ENCODE measurements around the gene MFSD6.
"Not testable (repeated sequence)": the region's sequence is repeated elsewhere in the genome, so short reads cannot be mapped to it uniquely, and the experiment has no call there.

MFSD6 gene

DNA sequence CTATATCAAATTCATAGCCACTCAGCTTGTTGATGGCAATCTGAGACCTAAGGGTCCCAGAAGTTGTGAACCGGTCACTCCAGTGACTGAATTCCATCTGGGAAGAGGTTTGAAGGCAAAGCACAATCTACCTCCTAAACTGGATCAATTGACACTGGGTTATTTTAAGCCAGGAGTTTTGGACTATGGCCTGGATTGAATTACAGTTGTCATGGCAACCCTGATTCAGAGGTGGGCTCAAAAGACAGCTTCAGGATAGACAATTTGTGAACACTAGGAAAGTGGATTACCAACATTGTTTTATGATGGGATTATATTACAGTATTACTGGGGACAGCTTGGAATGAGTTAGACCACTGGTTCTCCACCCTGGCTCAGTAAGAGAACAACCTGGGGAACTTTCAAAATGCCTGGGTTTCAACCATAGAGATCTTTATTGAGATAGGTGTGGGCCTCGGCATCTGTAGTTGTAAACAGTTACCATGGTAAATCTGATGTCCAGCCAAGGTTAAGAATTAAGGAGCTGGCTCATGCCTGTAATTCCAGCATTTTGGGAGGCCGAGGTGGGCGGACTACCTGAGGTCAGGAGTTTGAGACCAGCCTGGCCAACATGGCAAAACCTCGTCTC, 58.8 kb downstream of the MFSD6 start:
- DNase-seq (ENCODE audit: low read depth) = no peak

- DNase-seq (ENCODE audit: low read depth) = no peak
Measured at GRCh38 chr2:190467575-190468083, 59.5 kb downstream of the MFSD6 start.

- not testable (repeated sequence) for DNase-seq (ENCODE audit: low read depth)
Measured at GRCh38 chr2:190468354-190468753, 60.2 kb downstream of the MFSD6 start.

- DNase-seq (ENCODE audit: low read depth) = no peak
Measured at GRCh38 chr2:190468814-190469569, 60.8 kb downstream of the MFSD6 start.

DNA sequence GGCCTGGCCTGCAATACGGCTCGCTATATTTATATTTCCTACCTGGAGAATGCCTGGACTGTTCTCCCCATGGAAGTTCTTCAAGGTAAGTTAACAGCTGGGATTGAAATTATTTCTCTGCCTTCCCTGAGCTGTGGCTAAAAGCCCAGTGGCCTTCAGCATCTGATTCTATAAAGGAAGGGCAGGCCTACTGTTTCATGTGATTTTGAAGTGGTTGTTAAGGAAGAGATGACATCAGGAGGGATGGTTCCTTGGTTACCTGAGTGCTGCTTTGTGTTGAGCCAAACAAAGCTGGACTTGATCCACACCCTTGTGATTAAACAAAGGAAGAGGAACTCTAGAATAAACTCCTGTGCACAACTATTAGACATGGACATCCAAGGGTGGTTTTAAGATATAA, 61.6 kb downstream of the MFSD6 start:
- DNase-seq (ENCODE audit: low read depth) = no peak

DNA sequence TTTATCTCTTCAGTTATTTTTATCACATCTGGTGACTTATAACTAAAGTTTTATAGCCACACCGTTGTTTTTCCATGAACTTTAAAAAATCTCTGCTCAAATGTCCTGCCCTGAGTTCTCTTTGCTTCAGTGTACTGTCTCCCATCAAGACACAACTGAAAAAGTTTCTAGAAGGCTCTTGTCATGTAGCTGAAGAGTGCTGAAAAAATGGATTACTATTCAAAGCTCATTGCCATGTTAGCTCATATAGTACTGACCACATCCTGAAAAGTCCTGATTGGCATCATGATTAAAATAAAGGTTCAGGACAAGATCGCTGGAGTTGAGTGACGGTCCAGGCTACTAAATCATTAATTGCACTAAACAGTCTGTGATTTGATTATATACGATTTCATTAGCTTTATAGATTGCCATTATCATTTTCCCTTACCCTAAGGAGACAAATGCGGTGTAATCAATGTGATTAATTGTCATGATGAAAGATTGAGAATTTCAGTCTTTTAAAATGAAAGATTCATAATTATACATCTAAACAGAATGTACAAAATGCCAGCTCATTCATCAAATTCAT, 62.2 kb downstream of the MFSD6 start:
- no peak for DNase-seq (ENCODE audit: low read depth)

DNA sequence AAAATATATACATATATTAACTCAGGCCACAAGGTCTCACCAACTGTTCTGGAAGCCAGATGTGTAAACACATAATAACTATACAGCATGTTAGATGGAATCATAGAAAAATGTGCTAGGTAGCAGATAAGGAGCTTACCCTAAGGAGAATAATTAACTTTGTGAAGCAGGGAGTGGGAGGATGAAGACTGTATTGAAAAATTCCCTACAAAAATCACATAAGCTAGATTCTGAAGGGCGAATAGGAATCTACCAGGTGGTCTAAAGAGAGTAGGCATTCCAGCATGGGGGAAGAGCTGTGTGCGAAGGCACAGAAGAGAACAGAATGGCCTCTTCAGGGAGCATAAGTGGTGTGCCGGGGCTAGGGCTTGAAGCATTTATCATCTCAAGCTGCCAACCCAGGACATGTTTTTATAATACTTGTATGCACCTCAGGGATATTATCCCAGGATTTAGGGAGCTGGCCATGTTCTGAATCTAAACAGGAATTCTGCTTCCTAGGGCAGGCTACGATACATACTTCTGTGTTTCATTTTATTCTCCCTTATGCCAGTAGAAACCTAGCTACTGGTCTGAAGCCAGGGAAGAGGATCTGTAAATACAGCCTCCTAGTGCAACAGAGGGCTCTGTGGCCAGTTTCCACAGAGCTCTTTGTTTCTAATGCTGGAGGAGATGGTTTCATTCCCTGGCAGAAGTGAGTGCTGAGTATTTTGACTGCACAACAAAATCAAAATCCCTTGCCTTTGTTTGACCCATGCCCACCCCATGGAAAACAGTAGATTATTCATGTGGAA, 69.7 kb downstream of the MFSD6 start:
- no peak for DNase-seq (ENCODE audit: low read depth)

- no peak for DNase-seq (ENCODE audit: low read depth)
Measured at GRCh38 chr2:190478572-190479195, 70.5 kb downstream of the MFSD6 start.

DNA sequence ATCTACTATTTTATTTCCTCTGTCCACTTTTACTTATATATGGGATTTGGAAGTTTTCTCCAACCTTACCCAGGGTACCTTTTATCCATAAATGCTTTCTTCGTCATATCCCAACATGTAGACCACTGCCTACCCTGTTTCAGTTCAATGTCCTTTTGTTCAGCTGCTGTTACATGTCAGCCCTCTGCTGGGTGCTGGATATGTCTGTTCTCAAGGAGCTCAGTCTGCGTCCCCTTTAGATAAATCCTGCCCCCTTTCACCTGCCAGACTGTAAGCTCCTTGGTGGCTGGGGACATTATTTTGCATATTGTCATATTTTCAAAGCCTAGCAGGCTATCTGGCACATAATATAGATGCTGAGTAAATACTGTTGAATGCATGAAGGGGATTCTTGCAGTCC, 73.2 kb downstream of the MFSD6 start:
- no peak for DNase-seq (ENCODE audit: low read depth)

DNA sequence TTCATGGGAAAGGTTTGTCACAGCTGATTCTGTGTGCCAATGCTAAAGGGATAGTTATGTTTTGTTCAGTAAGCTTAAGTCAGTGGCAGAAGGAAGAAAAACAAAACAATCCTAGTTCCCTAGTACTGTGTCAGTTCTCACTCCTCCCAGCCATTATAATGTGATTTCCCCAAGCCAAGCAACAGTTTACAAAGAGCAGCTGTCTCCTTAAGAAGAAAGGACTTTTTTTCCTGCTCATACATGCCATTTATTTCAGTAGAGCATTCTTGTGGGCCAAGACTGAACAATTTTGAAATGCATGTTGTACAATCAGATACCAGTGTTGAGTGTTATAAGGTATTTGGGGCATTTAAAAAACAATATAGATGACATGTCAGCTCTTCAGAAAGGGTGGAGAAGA, 74.3 kb downstream of the MFSD6 start:
- DNase-seq (ENCODE audit: low read depth) = no peak

DNA sequence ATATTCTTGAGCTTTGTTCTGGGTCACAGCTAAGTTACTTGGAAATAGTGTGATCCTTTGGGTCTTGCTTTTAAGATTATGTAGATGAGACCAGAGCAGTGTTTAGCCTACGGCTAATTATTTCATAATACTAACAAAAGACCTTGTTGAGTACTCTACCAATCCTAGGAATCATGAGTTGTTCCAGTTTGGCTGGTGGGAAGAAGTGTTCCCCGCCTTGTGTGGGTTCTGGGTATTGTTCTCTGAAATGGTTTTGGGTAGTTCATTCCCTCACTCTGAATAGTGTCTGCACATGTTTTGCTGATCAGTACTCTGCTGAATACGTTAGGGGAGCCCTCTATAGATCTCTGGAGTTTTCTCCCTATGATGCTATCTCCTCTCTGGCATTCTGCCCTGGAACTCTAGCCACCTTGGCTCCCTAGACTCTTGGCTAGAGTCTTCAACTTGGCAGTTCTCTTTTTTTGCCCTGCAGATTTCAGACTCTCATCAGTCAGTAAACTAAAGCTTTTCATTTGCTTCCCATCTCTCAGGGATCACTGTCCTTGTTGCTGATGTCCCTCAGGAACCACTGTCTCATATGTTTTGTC, 78.0 kb downstream of the MFSD6 start:
- DNase-seq (ENCODE audit: low read depth) = no peak

DNA sequence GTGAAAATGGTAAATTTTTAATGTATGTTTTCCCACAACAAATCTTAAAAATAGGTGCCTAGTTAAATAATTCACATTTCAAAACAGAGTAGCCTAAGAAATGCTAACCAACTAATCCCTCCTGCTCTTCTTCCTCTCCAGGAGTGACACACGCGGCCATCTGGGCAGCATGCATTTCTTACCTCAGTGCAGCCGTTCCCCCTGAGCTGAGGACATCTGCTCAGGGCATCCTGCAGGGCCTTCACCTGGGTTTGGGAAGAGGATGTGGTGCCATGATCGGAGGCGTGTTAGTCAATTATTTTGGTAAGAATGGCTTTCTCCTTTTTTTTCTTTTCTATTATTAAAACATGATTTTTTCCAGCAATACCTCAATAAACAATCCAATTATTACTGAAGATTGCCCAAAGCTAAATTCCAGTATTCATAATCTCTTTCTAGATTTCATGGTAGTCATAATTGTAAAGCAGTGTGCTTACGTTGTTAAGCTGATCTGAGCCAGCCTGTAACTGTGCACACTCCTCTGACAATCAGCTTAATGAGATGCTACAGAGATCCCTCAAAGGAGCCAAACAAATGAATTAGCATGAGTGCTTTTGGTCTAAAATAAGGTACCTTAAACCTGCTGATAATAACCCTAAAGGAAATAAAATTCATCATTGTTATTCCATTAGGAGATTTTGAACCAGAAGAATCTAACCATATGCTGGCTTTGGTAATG, 80.5 kb downstream of the MFSD6 start:
- no peak for DNase-seq (ENCODE audit: low read depth)

DNA sequence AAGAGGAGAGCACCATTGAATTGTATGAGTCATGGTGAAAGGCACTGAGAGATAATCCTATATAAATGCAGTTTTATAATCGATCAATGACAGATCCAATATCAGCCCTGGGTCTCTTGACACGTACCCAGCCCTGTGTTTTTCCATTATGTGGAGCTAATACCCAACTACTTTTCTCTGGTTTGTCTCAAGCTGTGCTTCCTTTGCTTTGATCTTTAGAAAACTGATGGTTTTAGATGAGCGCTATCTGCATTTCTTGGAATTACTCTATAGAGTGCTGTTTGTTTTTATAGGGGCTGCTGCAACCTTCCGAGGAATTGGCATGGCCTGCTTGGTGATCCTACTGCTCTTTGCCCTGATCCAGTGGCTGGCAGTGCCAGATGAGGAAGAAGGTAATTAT, 81.3 kb downstream of the MFSD6 start:
- no peak for DNase-seq (ENCODE audit: low read depth)

GRCh38 chr2:190490502-190490901, 82.3 kb downstream of the MFSD6 start:
- DNase-seq (ENCODE audit: low read depth) = no peak

GRCh38 chr2:190493095-190493494, 84.9 kb downstream of the MFSD6 start:
- no peak for DNase-seq (ENCODE audit: low read depth)

GRCh38 chr2:190494600-190495227, 86.6 kb downstream of the MFSD6 start:
- DNase-seq (ENCODE audit: low read depth) = not testable (repeated sequence)

DNA sequence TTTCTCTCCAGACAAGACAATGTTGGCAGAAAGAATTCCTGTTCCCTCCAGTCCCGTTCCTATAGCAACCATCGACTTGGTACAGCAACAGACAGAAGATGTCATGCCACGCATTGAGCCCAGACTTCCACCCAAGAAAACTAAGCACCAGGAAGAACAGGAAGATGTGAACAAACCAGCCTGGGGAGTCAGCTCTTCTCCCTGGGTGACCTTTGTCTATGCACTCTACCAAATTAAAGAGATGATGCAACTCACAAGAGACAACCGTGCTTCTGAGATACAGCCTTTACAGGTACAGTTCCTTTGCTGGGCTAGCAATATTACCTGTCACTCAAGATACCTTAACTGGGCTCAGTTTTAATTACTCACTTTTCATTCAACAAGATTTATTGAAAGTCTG, 89.3 kb downstream of the MFSD6 start:
- DNase-seq (ENCODE audit: low read depth) = no peak

DNA sequence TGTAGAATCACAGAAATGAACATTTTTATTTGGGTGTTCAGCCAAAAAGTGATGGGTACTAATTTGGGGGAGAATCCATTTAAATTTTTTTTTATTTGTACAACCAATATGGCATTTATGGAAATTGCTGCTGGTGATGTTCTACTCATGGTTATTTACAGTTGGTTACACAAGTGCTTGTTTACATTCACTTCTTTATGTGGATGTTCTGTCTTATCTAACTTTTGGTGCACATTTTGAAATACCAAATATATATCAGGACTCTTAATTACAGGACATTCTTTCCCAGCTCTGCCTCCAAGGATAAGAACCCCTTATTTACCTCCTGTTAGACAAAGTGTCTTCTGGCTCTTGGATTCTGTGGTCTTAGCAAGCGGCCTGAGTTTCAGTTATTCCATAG, 91.1 kb downstream of the MFSD6 start:
- DNase-seq (ENCODE audit: low read depth) = no peak

- no peak for DNase-seq (ENCODE audit: low read depth)
Measured at GRCh38 chr2:190500054-190500502, 91.9 kb downstream of the MFSD6 start.

DNA sequence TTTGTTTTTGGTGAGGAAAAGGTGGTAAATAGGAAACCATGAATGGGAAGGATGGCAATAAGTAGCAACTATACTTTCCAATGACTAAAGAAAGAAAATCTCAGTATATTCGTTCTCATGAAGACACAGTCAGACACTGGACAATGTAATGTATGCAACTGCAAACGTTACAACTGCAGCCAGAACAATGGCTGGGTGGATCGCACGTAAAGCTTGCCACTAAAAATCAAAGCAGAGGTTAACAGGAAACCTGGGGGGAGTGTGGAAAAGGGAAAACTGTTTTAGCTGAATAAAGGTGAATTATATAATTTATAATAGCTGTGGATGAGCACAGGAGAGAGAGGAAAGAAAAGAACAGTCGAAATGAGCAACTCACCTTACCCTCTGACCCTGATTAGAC, 93.1 kb downstream of the MFSD6 start:
- no peak for DNase-seq (ENCODE audit: low read depth)
